Subcutaneous adipose tissue (tissue), 4 donors: Measurements from ENCODE around the gene AHRR. TPM values are rescaled to one million over a fixed set of nuclear protein-coding genes. Genes with fewer than 3 reads are reported as not detected.

ENCODE experiments used
- CTCF ChIP-seq: fragments of 450-650 bp; IDR thresholded peaks from one replicate; pipeline ENCODE4 v1.5.1; 2016; ENCODE audit warnings: low read depth, mild to moderate bottlenecking, control low read depth, antibody characterized with exemption, moderate library complexity
- total RNA-seq, 4 donors: library from RNA; depleted of rRNA; stranded (reverse); fragments of >200 nt; gene quantifications; one replicate each; pipeline ENCODE4 v1.1.0, GENCODE V29; 2016

AHRR gene
- total RNA-seq, 4 donors from 2014 or later = 0.34 to 1.1 (median 0.46) TPM

- TF ChIP-seq CTCF = no peak
Observed at GRCh38 chr5:418162-419121, 96.9 kb downstream of the AHRR start.

- no peak for TF ChIP-seq CTCF
Observed at GRCh38 chr5:419970-420369, 98.5 kb downstream of the AHRR start.

- no peak for TF ChIP-seq CTCF
Observed at GRCh38 chr5:420632-421286, 99.2 kb downstream of the AHRR start.

- no peak for TF ChIP-seq CTCF
Observed at GRCh38 chr5:421287-421880, 99.9 kb downstream of the AHRR start.

- no peak for TF ChIP-seq CTCF
Observed at GRCh38 chr5:421901-422300, 100.4 kb downstream of the AHRR start.

GRCh38 chr5:422323-423232 is 101.1 kb downstream of the AHRR start:
- TF ChIP-seq CTCF = no peak
